CD4-positive, alpha-beta T cell treated with Interleukin-10 for 1 hour (primary cell): ENCODE measurements around the gene LRCH1.

Experiments used
- DNase-seq: peaks from one replicate; pipeline ENCODE4 v3.0.0-alpha.2; 2020

Gene LRCH1

GRCh38 chr13:46618694-46619254 is 65.8 kb downstream of the LRCH1 start:
- DNase-seq, result no peak

GRCh38 chr13:46620029-46620428 is 67.1 kb downstream of the LRCH1 start:
- no peak for DNase-seq

GRCh38 chr13:46620471-46620870 is 67.5 kb downstream of the LRCH1 start:
- DNase-seq, result no peak

- DNase-seq, result no peak
These were observed 68.2 kb downstream of the LRCH1 start for GRCh38 chr13:46621133-46621532.

GRCh38 chr13:46621792-46622629 is 69.0 kb downstream of the LRCH1 start:
- DNase-seq, result no peak

GRCh38 chr13:46622630-46623256 is 69.8 kb downstream of the LRCH1 start:
- DNase-seq, result no peak

- no peak for DNase-seq
These were observed 71.4 kb downstream of the LRCH1 start for GRCh38 chr13:46624353-46624752.

GRCh38 chr13:46624821-46625220 is 71.9 kb downstream of the LRCH1 start:
- no peak for DNase-seq

- DNase-seq, result no peak
These were observed 74.5 kb downstream of the LRCH1 start for GRCh38 chr13:46627462-46627861.

- DNase-seq, result no peak
These were observed 75.8 kb downstream of the LRCH1 start for GRCh38 chr13:46628622-46629365.

GRCh38 chr13:46629811-46630413 is 76.9 kb downstream of the LRCH1 start:
- no peak for DNase-seq

GRCh38 chr13:46630431-46631178 is 77.6 kb downstream of the LRCH1 start:
- no peak for DNase-seq

- no peak for DNase-seq
These were observed 78.2 kb downstream of the LRCH1 start for GRCh38 chr13:46631179-46631542.

GRCh38 chr13:46632176-46632575 is 79.2 kb downstream of the LRCH1 start:
- DNase-seq, result no peak

GRCh38 chr13:46633416-46633815 is 80.4 kb downstream of the LRCH1 start:
- DNase-seq, result no peak

- no peak for DNase-seq
These were observed 83.5 kb downstream of the LRCH1 start for GRCh38 chr13:46636451-46636850.

GRCh38 chr13:46637213-46637612 is 84.2 kb downstream of the LRCH1 start:
- DNase-seq, result no peak

GRCh38 chr13:46638262-46638661 is 85.3 kb downstream of the LRCH1 start:
- no peak for DNase-seq

- DNase-seq, result no peak
These were observed 86.3 kb downstream of the LRCH1 start for GRCh38 chr13:46639033-46639981.

GRCh38 chr13:46640843-46641242 is 87.9 kb downstream of the LRCH1 start:
- no peak for DNase-seq
